GM18858 (cell line): Measurements from ENCODE around the gene DSCAM.

Experiments
- ATAC-seq: cut with Tn5 transposase; IDR thresholded peaks from one replicate; pipeline ENCODE4 v1.9.1; 2021; ENCODE audit not compliant: unreplicated experiment

DSCAM gene

DNA sequence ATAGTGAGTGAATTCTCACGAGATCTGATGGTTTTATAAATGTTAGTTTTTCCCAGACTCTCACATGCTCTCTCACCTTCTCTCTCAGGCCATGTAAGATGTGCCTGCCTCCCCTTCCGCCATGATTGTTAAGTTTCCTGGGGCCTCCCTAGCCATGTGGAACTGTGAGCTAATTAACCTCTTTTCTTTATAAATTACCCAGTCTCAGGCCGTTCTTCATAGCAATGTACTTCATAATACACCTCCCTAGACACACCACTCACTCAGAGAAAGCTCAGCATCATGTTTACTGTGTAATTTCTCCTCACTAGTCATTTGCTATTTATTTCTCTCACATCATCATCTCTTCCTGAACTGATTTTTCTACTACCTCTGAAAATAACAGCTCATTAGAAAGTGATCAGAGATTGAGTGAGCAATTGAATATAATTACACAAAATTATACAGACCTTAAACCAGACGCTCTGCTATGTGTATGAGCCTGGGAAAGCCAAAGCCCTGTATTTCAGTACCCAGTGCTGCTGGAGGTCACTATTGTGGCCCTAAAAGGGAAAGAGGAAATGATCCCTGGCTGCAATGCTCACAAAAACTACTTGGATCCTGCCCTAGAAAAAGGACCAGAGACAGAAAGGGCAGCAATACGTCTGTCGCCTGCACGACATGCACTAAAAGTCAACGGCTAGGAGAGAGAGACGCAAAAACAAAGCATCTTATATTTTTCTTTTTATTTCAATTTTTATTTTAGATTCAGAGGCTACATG lies 284.5 kb downstream of the DSCAM start:
- no peak for ATAC-seq

DNA sequence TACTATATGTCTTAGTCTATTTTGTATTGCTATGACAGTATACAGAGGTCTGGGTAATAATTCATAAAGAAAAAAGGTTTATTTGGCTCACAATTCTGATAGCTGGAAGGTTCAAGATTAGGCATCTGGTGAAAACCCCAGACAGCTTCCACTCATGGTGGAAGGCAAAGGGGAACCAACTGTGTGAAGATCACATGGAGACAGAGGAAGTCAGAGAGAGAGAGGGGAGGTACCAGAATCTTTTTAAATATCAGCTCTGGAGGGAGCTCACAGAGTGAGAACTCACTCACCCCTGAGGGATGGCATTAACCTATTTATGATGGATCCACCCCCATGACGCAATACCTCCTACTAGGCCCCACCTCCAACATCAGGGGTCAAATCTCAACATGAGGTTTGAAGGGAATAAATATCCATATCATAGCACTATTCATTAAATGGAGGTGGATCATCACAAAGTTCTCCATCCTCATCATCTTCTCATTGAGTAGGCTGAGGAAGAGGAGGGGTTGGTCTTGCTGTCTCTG lies 290.5 kb downstream of the DSCAM start:
- ATAC-seq = no peak

DNA sequence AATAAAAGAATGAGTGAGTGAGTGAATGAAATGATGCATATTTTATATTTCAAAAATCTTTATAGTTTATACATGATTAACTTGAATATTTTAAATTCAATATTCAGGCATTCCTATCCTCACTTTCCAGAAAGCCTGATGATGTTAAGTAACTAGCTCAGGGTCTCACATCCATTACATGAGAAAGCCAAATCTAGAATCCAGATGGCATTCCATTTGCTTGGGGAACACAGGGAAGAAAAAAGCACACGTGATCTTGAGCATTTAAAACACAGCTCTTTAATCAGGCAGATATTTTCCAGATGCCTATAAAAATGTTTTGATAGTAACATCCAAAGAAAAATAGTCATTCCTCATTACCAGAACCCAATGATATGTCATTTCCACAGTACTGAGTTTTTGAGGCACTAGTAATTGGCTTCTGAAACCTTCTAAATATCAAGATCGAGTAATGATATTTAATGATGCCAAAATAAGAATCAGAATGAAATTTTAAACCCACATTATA lies 291.9 kb downstream of the DSCAM start:
- ATAC-seq = no peak

DNA sequence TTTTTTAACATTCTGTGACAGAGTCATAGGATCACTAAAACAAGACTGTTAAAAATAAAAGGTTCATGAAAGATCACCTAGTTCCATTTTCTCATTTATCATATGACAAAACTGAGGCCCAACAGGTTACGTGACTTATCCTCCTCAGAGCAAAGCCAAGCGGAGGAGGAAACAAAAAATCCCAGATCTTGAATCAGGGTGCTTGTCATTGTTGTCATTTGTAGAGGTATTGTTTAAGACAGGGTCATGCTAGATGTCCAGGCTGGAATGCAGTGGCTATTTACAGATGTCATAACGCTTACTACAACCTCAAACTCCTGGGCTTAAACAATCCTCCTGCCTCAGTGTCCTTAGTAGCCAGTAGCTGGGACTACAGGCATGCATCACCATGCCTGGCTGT lies 293.2 kb downstream of the DSCAM start:
- ATAC-seq = no peak

DNA sequence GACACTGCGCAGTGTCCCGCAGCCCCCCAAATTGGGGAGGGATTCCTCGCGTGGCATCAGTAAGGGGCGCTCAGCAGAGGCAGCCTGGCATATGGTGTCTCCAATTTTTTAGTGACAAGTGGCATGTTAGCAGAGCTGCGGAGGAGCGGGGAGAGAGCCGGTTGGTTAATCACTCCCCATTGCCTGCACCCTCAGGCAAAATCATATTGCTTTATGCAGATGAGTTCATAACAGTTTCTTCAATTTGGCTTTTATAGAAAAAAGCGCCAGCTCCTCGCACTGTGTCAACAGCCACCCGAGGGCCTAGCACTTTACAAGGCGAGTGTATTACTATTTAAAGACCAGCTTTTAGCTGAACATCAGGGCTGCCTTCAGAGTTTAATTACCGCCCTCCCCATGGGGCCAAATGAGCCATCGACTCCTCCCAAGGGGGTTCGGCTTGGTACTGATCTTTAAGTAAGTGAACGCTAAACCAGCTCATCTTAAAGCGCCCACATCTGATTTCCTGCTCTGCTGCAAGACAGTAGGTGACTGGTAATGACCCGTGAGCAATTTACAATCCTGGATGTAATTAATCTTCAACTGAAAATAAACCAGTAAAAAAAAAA lies 298.9 kb downstream of the DSCAM start:
- no peak for ATAC-seq

DNA sequence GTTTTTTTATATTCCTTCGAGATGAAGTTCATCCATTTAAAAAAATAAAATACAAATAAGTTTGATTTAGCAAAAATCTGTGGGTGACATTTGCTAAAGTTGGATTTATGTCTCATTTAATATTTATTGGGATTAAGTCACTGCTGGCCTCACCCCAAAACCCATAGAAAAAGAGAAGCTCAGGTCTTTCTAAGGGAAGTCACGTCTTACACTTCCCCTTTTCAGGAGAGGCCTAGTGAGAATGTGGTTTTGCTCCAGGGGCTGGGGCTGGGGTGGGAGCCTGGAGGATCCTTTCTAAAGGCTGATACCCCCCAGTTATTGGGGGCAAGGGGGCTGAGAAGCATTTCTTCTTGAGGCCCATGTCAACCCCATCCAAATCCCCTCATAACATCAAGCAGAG lies 300.3 kb downstream of the DSCAM start:
- ATAC-seq = no peak

DNA sequence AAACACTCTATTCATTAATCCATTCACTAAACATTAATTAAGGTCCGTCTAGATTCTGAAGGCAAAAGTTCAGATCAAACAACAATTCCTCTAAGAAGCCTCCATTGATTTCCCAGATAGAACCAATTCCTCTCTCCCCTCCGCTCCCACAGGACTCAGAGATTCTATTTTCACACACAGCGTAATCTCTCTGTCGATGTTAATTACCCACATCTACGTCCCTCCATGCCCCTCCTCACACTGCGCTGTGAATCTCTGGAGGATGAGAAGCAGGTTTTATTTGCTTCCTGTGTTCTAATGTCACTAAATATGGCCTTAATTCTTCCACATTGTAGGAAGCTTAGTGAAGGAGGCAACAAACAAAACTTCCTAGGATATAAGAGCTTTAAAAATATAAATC lies 306.7 kb downstream of the DSCAM start:
- ATAC-seq = no peak

DNA sequence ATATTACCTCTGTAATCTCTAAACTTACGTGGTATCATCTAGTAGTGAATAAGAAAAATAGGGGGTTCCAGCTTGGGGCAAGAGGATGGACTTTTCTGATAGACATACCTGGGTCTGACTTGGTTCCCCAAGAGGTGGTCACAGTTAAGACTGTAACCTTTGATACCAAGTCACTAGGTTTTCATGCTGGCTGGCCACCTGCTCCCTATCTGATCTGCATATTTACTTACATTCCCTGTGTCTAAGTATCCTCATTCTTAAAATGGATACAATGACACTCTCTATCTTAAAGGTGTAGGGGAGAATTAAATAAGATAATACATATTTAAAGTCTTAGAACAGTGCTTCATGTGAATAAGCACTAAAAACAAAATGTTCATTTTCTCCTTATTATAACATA lies 312.1 kb downstream of the DSCAM start:
- ATAC-seq = no peak

DNA sequence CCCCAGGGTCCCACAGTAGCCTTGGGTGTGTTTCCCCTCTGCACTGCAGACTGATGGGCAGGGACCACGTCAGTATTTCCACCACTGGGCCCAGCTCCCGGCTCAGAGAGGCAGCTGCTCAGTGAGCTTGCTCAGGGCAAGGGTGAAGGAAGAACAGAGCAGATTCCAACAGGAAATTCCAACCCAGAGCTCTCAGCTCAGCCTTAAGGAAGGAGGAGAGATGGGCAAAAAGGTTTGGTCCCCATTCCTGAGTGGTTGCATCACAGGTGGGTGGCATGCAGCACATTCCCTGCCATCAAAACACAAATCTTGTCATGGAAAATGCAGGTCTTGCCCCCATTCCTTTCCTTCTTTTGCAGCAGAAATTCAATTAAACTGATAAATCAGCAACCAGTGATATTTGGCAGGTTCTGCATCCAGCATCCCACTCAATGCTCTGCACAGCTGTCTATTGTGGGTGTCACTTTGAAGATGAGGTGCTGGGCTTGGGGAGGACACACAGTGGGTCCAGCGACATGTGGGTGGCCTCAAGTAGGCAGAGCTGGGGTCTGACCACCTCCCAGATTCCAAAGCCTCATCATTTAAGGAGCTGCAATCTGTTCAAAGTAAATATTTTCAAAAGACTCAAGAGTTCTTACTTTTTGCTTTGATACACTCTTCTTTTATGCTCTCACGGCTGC lies 315.4 kb downstream of the DSCAM start:
- ATAC-seq = no peak

DNA sequence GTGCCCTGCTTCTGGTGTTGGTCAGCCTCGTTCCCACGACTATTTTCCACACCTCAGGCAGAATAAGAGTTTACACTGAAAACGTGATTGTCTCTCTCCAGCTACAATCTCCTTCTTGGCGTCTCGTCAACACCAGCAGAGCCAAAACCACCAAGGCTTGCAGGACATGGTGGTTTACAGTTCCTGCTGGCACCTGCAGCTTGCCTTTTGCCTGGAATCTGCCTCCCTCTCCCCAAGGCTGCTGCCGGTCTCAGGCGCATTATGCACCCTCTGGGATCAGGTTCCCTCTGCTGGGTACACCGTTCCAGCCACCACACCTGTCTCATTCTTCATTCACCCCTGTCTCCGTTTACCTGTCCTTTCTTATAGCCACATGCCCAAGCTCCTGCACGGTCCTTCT lies 315.9 kb downstream of the DSCAM start:
- ATAC-seq = no peak

DNA sequence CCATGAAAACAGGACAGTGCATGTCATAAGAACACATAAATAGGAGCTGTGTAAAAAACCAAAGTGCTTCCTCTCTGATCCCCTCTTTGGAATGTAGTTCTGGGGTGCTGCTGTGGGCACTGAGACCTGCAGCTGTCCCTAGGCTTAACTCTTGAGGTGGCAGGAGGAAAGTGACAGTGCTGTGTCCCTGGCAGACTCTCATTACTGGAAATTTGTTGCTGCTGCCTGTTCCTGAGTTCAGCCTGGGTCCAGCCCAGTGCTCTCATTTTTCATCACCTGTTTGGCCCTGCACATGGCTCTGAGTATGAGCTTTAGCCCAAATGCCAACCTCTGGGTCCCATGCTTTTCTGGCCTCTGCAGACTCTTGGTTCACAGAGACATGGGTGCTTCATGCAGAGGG lies 329.3 kb downstream of the DSCAM start:
- no peak for ATAC-seq

DNA sequence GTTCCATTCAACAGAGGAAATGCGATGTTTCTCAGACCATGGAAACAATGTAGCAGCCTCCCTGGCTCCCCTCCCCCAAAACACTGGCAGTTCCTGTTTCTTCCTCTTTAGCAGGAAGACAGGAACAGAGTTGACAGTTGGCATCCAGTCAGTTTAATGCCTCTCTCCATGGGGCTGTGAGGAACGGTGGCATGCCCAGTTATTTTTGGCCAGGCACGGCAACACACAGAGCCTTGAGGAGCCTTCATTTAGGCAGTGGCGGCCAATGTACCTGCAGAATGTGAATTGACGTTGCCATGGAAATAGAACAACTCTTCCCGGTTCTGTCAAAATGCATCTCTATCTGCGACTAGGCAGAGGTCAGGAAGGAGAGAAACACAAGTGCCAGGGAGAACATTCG lies 330.6 kb downstream of the DSCAM start:
- no peak for ATAC-seq

DNA sequence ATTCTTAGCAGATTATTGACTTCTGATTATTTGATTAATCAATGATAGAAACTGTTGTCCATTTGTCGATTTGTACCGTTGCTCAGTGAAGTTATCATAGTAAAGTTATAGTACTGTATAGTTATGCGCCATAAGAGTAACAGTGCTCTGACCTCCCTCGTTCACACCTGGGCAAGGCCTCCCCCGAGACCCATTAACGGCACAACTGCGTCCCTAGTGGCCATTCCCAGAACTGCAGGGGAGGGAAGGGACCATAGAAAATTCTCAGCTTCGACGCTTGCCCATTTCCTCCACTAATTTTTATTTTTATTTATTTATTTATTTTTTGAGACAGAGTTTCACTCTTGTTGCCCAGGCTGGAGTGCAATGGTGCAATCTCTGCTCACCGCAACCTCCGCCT lies 334.4 kb downstream of the DSCAM start:
- ATAC-seq = no peak

DNA sequence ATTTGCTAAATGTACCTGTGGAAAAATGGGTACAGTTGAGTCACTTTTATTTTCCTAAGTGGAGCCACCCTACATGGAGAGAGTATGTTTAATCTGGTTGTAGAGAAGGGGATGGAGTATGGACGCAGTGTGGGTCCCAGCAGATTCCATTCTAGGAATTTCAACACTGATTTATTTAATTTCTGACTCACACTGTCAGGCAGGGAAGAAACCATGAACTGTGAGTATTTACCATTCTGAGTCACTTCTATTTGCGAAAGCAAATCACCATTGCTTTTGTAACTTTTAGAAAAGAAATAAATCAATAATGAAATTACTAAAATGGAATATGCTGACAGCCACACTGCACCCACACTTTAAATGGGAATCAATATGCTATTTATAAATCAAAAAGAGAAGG lies 339.0 kb downstream of the DSCAM start:
- ATAC-seq = no peak

DNA sequence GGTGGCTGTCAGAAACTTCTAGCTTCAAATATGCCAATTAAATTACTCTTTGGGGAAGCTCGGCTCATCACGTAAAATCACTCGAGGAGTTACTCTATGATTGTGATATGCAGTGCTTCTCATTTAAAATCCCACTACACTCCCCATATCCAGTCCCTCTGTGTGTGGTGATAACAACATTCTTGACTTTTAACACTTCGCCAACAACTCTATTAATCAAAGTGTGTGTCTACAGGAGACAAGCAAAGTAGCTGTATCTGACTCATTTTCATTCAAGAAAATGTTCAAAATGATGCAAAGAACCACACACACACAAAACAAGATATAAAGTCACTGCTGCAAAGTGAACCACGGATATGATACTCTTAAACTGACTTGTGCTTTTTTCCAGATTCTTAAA lies 341.3 kb downstream of the DSCAM start:
- ATAC-seq = no peak

DNA sequence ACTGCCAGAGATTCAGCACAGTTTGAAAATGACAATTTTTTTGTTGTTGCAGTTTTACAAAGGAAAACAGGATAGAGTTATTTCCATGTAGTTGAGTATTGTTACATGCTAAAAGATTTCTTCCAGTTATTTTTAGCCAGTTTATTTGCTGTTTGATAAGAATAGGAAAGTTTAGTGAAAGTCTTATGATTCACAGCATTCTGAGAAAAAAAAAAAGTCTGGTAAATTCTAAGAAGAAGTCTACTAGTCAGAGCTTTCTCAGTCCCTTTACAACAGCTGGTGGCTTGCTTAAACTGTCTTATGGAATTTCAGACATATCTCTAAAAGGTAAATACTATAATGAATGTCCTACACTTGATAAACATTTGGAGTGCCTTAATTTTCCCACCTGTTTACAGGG lies 341.7 kb downstream of the DSCAM start:
- ATAC-seq = no peak

DNA sequence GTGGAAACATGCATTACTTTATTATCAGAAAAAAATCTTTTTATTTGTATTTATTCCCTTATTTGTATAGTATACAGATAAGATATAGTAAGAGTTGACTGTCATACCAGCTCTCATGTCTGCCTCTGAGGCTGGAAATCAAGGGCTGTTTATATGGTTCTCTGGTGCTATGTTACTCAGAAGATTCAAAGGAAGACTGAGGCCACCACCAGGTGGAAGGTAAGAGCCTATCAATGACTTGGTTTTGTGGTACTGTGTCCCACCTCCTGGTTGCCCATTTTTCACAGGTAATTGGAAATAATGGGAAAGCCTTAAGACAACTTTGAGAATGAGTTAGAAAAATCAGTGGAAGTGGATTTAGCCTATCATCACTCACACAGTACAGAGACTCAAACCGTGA lies 342.1 kb downstream of the DSCAM start:
- ATAC-seq = no peak

DNA sequence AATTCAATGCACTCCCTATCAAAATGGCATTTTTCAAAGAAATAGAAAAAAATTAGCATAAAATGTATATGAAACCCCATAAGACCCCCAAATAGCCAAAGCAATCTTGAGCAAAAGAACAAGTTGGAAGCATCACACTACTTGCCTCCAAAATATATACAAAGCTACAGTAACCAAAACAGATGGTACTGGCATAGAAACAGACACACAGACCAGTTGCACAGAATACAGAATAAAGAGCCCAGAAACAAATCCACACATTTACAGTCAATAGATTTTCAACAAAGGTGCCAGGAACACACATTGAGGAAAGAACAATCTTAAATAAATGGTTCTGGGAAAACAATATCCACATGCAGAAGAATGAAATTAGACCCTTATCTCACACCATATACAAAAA lies 350.8 kb downstream of the DSCAM start:
- no peak for ATAC-seq

DNA sequence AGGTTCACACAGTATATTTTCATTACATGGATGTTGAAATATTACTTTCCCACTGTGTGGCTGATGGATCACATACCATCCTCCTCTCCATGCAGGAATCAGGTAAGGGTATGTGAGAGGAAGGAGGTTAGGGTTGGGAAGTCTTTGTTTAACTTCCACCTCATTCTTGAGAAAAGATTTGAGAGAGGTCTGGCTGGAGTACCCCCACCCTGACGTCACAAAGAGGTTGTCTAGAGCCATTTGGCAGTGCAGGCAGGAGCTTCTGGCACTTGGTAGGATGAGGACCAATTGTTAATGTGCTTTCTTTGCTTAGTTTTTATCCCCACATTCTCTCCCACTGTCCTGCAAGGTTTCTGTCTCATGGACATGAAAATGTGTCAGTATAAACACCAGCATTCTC lies 356.6 kb downstream of the DSCAM start:
- ATAC-seq = no peak

DNA sequence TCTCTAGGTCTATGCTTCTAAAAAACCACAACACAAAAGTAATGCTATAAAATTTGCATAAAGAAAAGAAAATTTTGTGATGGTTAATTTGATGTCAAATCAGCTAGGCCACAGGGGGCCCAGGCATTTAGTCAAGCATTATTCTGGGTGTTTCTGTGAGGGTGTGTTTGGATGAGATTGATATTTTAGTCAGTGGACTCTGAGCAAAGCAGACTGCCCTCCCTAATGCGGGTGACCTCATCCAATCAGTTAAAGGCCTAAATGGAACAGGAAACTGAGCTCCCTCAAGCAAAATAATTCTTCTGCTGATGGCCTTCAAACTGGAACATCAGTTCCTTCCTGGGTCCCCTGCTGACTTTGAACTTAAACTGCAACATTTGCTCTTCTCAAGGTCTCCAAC lies 358.0 kb downstream of the DSCAM start:
- no peak for ATAC-seq

DNA sequence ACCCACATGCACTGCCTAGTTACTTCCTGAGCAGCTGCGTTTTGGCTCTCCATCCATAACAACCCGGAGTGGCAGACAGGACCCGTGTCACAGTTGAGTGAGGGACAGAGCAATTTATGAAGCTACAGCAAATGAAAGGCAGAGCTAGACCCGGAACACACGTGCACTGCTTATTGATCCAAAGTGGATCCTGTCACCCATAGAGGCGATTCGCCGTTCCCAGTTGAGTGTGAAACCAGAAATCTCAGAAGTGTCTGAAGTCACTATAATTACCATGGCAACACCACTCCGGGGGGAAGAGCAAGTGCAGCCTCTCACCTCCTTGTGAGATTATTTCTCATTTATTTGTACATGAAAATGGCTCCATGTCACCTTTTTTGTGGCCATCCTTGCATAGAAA lies 365.2 kb downstream of the DSCAM start:
- no peak for ATAC-seq

DNA sequence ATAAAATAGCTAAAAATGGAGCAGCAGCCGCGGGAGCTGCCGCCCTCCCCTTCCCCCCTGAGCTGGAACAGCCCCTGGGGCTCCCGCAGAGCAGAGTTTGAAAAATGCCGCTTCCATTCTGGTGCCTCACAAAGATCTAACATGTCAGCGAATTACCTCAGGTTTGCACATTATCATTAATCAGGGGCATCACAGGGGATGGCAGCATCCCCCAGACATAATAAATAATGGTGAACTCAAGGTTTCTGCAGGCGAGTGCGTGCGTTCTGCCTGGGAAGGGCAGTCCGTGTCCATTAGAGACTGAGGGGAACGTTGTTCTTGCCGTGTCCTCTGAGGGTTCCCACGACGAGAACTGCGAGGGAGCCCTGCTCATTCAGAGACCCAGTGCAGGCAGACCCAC lies 372.4 kb downstream of the DSCAM start:
- no peak for ATAC-seq
